GM12874 (cell line): Measurements from ENCODE around the gene MPG.

ENCODE experiments used
- TF ChIP-seq, protein P1 (sequence below): IDR thresholded peaks from 2 replicates; pipeline ENCODE4 v1.5.1; 2011; ENCODE audit warnings: low read depth, mild to moderate bottlenecking, control low read depth, low read length, moderate library complexity; ENCODE audit not compliant: insufficient read depth

MPG gene

DNA sequence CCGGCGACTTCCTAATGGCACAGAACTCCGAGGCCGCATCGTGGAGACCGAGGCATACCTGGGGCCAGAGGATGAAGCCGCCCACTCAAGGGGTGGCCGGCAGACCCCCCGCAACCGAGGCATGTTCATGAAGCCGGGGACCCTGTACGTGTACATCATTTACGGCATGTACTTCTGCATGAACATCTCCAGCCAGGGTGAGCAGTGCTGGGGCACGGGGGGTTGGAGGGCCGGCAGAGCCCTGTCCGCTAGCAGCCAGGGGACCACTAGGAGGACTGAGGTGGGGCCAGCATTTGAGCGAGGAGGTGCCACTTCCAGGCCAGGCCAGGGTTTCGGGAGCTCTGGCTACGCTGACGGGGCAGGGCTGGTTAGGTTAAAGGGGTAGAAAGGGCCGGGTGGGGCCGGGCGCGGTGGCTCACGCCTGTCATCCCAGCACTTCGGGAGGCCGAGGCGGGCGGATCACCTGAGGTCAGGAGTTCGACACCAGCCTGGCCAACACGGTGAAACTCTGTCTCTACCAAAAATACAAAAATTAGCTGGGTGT, 5.1 kb downstream of the MPG start:
- TF ChIP-seq, protein P1, sequence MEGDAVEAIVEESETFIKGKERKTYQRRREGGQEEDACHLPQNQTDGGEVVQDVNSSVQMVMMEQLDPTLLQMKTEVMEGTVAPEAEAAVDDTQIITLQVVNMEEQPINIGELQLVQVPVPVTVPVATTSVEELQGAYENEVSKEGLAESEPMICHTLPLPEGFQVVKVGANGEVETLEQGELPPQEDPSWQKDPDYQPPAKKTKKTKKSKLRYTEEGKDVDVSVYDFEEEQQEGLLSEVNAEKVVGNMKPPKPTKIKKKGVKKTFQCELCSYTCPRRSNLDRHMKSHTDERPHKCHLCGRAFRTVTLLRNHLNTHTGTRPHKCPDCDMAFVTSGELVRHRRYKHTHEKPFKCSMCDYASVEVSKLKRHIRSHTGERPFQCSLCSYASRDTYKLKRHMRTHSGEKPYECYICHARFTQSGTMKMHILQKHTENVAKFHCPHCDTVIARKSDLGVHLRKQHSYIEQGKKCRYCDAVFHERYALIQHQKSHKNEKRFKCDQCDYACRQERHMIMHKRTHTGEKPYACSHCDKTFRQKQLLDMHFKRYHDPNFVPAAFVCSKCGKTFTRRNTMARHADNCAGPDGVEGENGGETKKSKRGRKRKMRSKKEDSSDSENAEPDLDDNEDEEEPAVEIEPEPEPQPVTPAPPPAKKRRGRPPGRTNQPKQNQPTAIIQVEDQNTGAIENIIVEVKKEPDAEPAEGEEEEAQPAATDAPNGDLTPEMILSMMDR = no peak

DNA sequence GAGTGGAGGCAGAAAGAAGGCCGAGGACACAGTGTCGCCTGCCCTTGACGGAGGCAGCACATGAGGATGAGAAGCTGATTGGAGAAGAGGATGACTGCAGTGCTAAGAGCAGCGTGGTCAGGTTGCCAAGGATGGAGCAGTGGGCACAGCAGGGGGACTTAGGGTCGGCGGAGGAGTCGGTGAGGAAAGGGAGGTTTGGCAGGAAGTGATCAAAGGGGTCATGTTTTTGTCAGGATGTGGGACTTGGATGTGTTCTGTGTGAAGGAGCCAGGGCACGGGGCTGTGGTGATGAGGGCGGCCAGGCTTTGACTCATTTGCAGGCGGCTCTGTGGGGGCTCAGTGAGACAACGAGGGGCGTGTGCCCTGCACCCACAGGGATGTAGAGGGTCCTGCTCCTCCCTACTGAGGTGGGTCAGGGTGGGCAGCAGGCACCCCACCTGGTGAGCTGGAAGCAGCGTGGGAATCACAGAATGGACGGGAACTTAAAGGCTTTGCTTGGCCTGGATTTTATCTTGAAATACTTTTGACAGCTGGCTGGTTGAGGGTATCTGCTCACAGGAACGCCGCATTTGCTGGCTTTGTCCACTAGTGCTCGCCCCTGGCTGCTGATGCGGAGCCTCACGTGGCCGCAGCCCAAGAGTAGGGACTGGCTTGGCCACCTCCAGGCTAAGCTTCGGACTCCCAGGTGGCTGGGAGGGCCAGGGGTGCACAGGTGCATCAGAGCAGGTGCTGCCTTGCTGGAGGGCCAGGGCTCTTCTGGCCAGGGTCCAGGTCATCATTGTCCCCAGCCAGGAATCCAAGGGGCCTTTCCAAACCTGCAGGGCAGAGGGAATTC, 6.0 kb downstream of the MPG start:
- TF ChIP-seq, protein P1 = no peak

DNA sequence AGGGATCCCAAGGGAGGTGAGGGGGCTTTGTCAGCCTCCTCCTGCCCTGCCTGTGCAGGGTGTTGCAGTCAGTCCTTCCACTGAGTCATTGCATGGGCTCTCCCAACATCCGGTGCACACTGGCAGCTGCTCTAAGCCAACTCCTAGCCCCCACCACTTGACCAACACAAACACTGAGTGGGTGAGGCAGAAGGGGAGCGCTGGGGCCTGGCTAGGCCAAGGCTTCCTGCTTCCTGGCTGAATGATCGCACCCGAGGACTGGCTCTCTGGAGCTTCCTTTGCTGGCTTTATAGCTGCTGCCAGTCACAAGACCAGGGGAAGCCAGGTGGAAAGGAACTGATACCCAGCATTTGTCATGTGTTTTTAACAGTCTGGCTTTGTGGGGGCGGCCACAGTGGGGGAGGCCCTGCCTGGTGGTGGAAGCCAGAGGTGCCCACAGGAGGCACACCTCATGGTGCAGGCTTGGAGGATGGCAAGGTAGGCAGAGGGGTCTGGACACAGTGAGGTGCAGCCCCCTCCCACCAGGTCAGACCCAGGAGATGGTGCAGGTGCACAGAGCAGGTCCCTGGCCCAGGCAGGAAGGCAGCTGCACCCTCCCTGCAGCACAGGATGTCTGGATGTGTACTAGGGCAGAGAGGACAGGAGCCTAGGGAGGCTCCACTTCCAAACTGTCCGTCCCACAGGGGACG, 6.8 kb downstream of the MPG start:
- TF ChIP-seq, protein P1 = no peak

DNA sequence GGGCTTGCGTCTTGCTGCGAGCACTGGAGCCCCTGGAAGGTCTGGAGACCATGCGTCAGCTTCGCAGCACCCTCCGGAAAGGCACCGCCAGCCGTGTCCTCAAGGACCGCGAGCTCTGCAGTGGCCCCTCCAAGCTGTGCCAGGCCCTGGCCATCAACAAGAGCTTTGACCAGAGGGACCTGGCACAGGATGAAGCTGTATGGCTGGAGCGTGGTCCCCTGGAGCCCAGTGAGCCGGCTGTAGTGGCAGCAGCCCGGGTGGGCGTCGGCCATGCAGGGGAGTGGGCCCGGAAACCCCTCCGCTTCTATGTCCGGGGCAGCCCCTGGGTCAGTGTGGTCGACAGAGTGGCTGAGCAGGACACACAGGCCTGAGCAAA, 7.4 kb downstream of the MPG start:
- TF ChIP-seq, protein P1 = no peak

DNA sequence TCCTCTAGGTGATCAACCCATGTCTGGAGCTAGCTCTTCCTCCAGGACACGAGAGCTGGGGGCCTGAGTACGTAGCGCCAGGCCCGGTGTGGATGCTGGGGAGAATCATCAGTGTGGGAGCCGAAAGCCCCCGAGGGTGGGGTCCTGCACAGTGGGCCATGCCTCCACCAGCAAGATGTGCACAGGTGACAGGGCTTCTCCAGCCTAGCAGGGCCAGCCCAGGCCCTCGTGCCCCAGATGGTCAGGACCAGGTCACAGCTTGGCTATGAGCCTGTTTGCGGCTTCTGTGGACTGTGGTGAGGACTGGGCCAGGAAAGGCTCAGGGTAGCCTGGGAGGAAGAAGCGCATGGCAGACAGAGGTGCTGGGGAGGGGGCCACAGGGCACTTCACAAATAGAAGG, 7.8 kb downstream of the MPG start:
- TF ChIP-seq, protein P1 = no peak

DNA sequence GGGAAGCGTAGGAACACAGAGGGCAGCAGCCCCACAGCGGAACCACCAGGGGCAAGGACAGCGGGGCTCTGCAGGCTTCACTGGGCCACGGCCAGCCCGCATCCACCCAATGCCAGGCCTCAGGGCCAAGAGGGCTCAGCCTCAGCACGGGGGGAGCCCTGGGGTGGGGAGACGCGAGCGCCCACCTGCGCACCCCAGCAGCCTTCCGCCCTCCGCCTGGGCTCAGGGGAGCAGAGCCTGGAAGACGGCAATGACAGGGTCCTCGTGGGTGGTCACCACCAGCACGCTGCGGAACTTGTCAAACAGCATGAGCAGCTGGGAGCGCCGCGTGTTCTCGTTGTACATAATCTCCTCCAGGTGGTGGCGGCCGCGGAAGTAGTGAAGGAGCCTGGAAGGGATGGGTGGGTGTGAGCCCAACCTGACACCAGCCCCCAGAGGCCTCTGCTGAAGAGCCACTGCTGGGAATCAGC, 8.5 kb downstream of the MPG start:
- TF ChIP-seq, protein P1 = no peak

DNA sequence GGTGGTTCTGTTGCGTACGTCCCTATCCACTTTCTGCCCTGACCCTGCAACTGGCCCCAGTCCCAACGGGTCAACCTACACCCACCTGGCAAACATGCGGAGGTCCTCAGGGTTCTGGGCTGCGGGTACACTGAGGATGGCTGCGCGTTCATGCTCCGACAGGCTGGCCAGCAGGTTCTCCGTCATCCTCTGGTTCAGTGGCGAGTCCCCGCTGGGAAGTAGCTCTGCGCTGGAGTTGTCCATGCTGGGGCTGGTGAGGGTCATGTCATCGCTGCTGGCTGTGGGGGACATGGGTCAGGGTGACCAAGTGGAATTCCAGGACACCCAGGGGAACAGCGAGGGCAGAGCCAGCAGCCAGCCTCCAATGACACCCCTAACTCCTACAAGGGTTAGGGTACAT, 10.6 kb downstream of the MPG start:
- TF ChIP-seq, protein P1 = no peak
